Thoracic aorta (tissue), 2 donors: ENCODE data around the gene LSM14B. TPM values are rescaled to one million over a fixed set of nuclear protein-coding genes. Genes with fewer than 3 reads are reported as not detected.

Experiments used
- ATAC-seq: fragments of 150-250 bp; one replicate; pipeline ENCODE4 v1.8.0; 2017; ENCODE audit warnings: low read depth; ENCODE audit not compliant: insufficient number of reproducible peaks, low FRiP score
- DNase-seq: peaks from one replicate; pipeline ENCODE4 v3.0.0-alpha.2; 2020; ENCODE audit warnings: low spot score
- H3K27ac ChIP-seq, 2 donors: fragments of 200-600 bp; sonication (generic); 1 replicate in 1 of 2; 2 replicates in 1 of 2; pipeline ENCODE4 v1.5.1; 2016; ENCODE audit warnings: mild to moderate bottlenecking in 2 of 2, moderate library complexity in 2 of 2
- H3K27me3 ChIP-seq: fragments of 200-600 bp; sonication (generic); replicated peaks from 2 replicates; pipeline ENCODE4 v1.6.0; 2016; ENCODE audit warnings: mild to moderate bottlenecking; ENCODE audit not compliant: insufficient read depth
- H3K36me3 ChIP-seq: fragments of 200-600 bp; sonication (generic); one replicate; pipeline ENCODE4 v1.5.1; 2016
- H3K4me1 ChIP-seq, 2 donors: fragments of 200-600 bp; sonication (generic); 1 replicate in 1 of 2; 2 replicates in 1 of 2; pipeline versions ENCODE4 v1.5.1 to v1.6.0; 2016; ENCODE audit warnings: low read depth in 2 of 2, mild to moderate bottlenecking in 1 of 2; ENCODE audit not compliant: control insufficient read depth in 1 of 2
- H3K4me3 ChIP-seq: fragments of 200-600 bp; sonication (generic); 2 replicates; pipeline ENCODE4 v1.5.1; 2016; ENCODE audit warnings: mild to moderate bottlenecking
- H3K9me3 ChIP-seq: fragments of 200-600 bp; sonication (generic); 2 replicates; pipeline ENCODE4 v1.5.1; 2016
- CTCF ChIP-seq: fragments of 200-600 bp; sonication (generic); IDR thresholded peaks from one replicate; pipeline ENCODE4 v1.5.1; 2019; ENCODE audit warnings: antibody characterized with exemption
- total RNA-seq, 2 donors: library from RNA; depleted of rRNA; stranded (reverse); fragments of >200 nt; gene quantifications; one replicate each; pipeline versions ENCODE4 v1.1.0 to v1.2.3, GENCODE V29; 2016

Gene LSM14B
- total RNA-seq, 2 donors from 2014 or later, result 11.4 to 38.7 TPM

- Histone ChIP-seq H3K4me1 (no peaks in the 10 kb centered on the region), H3K36me3 (peaks cover 67% of the 10 kb centered on the region), H3K9me3 (no peaks in the 10 kb centered on the region), H3K27me3 (no peaks in the 10 kb centered on the region), H3K27ac (no peak overlapping the region), H3K4me3 (no peak overlapping the region)
- ATAC-seq (no peak), DNase-seq (no peak)
- TF ChIP-seq CTCF, result no peak
Observed at GRCh38 chr20:62131560-62132320, 9.5 kb downstream of the LSM14B start.

DNA sequence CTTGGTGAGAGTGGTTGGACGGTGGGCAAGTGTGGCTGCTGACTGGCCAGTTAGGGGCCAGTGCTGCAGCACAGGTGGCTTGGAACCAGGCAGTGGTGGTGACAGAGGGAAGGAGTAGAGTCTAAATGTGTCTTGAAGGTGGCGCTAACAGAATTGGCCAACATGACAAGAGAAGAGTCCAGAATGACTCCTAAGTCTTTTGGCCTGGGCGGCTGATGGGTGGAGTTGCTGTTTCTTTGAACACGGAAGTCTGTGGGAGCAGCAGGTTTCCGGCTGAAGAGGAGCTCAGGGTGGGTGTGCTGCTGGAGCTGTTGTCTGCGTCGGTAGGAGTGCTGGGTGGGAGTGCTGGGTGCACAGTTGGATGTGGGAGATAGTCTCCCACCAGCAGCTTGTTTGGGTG, 10.1 kb downstream of the LSM14B start:
- H3K27ac ChIP-seq, result peak overlapping the region in 1 of 2 donors; percentile 44
- H3K36me3 ChIP-seq, result peaks cover 67% of the 10 kb centered on the region
- H3K4me3 ChIP-seq, result no peak overlapping the region
- no peaks in the 10 kb centered on the region for H3K4me1 ChIP-seq
- ATAC-seq, result no peak
- no peak for DNase-seq
- H3K27me3 ChIP-seq, result no peaks in the 10 kb centered on the region
- no peak for TF ChIP-seq CTCF
- no peaks in the 10 kb centered on the region for H3K9me3 ChIP-seq

- no peaks in the 10 kb centered on the region for H3K27me3 ChIP-seq
- TF ChIP-seq CTCF, result no peak
- H3K36me3 ChIP-seq, result peaks cover 67% of the 10 kb centered on the region
- ATAC-seq, result no peak
- no peaks in the 10 kb centered on the region for H3K9me3 ChIP-seq
- H3K27ac ChIP-seq, result peak overlapping the region in 1 of 2 donors; percentile 44
- no peak overlapping the region for H3K4me3 ChIP-seq
- no peak for DNase-seq
- no peaks in the 10 kb centered on the region for H3K4me1 ChIP-seq
Observed at GRCh38 chr20:62133051-62133845, 11.0 kb downstream of the LSM14B start.

DNA sequence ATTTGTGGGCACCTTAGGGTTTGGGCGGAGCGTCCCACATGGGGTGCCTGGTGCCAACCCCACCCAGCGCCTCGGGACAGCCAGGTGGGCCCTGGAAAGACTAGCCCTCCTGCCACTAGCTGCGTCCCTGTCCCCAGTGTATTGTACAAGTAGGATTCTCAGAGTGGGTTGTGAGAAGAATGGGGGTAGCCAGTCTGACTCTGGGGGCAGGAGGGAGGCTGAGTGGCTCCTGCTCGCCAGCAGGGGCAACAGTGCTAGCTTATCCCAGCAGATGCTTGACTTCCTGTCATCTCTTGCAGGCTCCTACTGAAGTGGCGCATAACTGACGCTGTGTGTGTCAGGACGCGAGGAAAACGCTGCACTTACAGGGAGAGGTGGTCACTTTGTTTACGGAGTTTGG, 11.6 kb downstream of the LSM14B start:
- H3K4me3 ChIP-seq, result no peak overlapping the region
- H3K9me3 ChIP-seq, result no peaks in the 10 kb centered on the region
- H3K36me3 ChIP-seq, result peaks cover 67% of the 10 kb centered on the region
- H3K27me3 ChIP-seq, result no peaks in the 10 kb centered on the region
- H3K27ac ChIP-seq, result no peak overlapping the region
- H3K4me1 ChIP-seq, result no peaks in the 10 kb centered on the region
- DNase-seq (no peak), ATAC-seq (no peak)
- TF ChIP-seq CTCF, result no peak

DNA sequence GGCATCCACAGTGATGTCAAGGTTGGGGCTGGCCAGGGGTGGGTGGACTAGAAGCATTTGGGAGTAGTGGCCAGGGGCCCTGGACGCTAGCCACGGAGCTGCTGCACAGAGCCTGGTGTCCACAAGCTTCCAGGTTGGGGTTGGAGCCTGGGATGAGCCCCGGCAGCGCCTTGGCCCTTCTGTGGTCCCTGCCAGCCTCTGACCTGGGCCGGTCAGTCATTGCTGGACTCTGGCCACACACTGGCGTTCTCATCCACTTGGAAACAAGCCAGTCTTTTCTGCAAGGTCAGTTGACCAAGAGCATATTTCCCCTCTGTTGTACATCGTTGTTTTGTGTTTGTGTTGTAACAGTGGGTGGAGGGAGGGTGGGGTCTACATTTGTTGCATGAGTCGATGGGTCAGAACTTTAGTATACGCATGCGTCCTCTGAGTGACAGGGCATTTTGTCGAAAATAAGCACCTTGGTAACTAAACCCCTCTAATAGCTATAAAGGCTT, 12.5 kb downstream of the LSM14B start:
- Histone ChIP-seq H3K4me1 (no peaks in the 10 kb centered on the region), H3K4me3 (no peak overlapping the region), H3K36me3 (peaks cover 67% of the 10 kb centered on the region), H3K9me3 (no peaks in the 10 kb centered on the region), H3K27me3 (no peaks in the 10 kb centered on the region), H3K27ac (no peak overlapping the region)
- TF ChIP-seq CTCF, result no peak
- ATAC-seq (no peak), DNase-seq (no peak)
